Right atrium auricular region (tissue), 2 donors: Measurements from ENCODE around the gene PJA1. TPM values are rescaled to one million over a fixed set of nuclear protein-coding genes. Genes with fewer than 3 reads are reported as not detected.

Experiments
- DNase-seq: peaks from one replicate; pipeline ENCODE4 v3.0.0-alpha.2; 2019; ENCODE audit warnings: low spot score
- H3K27ac ChIP-seq, 2 donors: fragments of 200-600 bp; sonication (generic); 1 replicate in 1 of 2; 2 replicates in 1 of 2; pipeline ENCODE4 v1.5.1; 2016 to 2019
- H3K27me3 ChIP-seq, 2 donors: fragments of 200-600 bp; sonication (generic); one replicate each; pipeline versions ENCODE4 v1.5.1 to v1.6.0; 2017 to 2019
- H3K36me3 ChIP-seq: fragments of 200-600 bp; sonication (generic); one replicate; pipeline ENCODE4 v1.5.1; 2016
- H3K4me1 ChIP-seq, 2 donors: fragments of 200-600 bp; sonication (generic); one replicate each; pipeline versions ENCODE4 v1.5.1 to v1.6.0; 2017 to 2019
- H3K4me3 ChIP-seq, 2 donors: fragments of 200-600 bp; sonication (generic); 1 replicate in 1 of 2; 2 replicates in 1 of 2; pipeline ENCODE4 v1.5.1; 2017 to 2019; ENCODE audit warnings: mild to moderate bottlenecking in 1 of 2, moderate library complexity in 1 of 2
- H3K9me3 ChIP-seq, 2 donors: fragments of 200-600 bp; sonication (generic); one replicate each; pipeline ENCODE4 v1.5.1; 2019
- CTCF ChIP-seq, 2 donors: fragments of 200-600 bp; sonication (generic); IDR thresholded peaks; one replicate each; pipeline ENCODE4 v1.5.1; 2019; ENCODE audit warnings: antibody characterized with exemption in 2 of 2
- total RNA-seq, 2 donors: library from RNA; depleted of rRNA; stranded (reverse); fragments of >200 nt; gene quantifications; one replicate each; pipeline ENCODE4 v1.1.0, GENCODE V29; 2016

The PJA1 gene
- total RNA-seq, 2 donors from 2014 or later, result 11.7 to 18.8 TPM

DNA sequence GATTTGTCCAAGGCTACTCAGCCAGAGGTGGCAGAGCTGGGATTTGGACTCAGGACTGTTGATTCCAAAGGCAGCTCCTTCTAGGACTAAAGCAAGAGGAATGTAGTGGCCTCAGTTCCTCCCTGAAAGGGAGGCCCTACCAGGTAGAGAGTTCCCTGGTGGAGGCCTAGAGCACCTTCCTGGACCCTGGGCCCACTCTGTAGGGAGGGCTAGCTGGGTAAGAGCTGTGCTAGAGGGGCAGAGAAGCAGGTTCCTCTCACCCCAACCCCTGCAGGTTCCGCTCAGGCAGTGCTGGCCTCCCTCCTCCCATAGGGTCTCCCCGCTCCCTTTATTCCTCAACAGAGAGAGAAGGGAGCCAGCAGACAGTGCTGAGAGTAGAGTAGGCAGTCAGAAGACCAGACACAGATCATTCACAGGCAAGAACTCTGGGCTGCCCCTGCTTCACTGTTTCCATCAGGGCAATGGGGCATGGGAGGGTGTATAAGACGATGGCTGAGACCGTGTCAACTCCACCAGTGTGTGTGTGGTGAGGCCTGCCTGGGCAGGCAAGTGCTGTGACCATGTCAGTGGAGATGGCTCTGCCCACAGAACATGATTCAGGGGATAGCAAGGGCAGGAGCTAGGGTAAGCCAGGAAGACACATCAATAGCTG is 12.4 kb upstream of the PJA1 start:
- Histone ChIP-seq H3K4me1 (no peaks in the 10 kb centered on the region), H3K9me3 (peaks cover 0 to 13% of the 10 kb centered on the region in 2 donors), H3K36me3 (no peaks in the 10 kb centered on the region), H3K27ac (no peak overlapping the region), H3K27me3 (no peaks in the 10 kb centered on the region), H3K4me3 (no peak overlapping the region)
- TF ChIP-seq CTCF (IDR thresholded peaks at IDR 0.05), result no peak
- peak; percentile 21 for DNase-seq

GRCh38 chrX:69176053-69176452 is 10.8 kb upstream of the PJA1 start:
- Histone ChIP-seq H3K4me3 (no peak overlapping the region), H3K27me3 (no peaks in the 10 kb centered on the region), H3K9me3 (peaks cover 0 to 13% of the 10 kb centered on the region in 2 donors), H3K27ac (no peak overlapping the region), H3K4me1 (no peaks in the 10 kb centered on the region), H3K36me3 (no peaks in the 10 kb centered on the region)
- DNase-seq, result no peak
- TF ChIP-seq CTCF (IDR thresholded peaks at IDR 0.05), result no peak

GRCh38 chrX:69173906-69174305 is 8.7 kb upstream of the PJA1 start:
- no peak for TF ChIP-seq CTCF (IDR thresholded peaks at IDR 0.05)
- peaks cover 0 to 22% of the 10 kb centered on the region in 2 donors for H3K9me3 ChIP-seq
- H3K27ac ChIP-seq, result no peak overlapping the region
- H3K4me1 ChIP-seq, result no peaks in the 10 kb centered on the region
- no peaks in the 10 kb centered on the region for H3K27me3 ChIP-seq
- H3K4me3 ChIP-seq, result no peak overlapping the region
- no peaks in the 10 kb centered on the region for H3K36me3 ChIP-seq
- no peak for DNase-seq

GRCh38 chrX:69172937-69173336 is 7.7 kb upstream of the PJA1 start:
- Histone ChIP-seq H3K4me1 (no peaks in the 10 kb centered on the region), H3K36me3 (no peaks in the 10 kb centered on the region), H3K4me3 (no peak overlapping the region), H3K27me3 (no peaks in the 10 kb centered on the region), H3K9me3 (peaks cover 0 to 22% of the 10 kb centered on the region in 2 donors), H3K27ac (no peak overlapping the region)
- TF ChIP-seq CTCF (IDR thresholded peaks at IDR 0.05), result no peak
- DNase-seq, result no peak

DNA sequence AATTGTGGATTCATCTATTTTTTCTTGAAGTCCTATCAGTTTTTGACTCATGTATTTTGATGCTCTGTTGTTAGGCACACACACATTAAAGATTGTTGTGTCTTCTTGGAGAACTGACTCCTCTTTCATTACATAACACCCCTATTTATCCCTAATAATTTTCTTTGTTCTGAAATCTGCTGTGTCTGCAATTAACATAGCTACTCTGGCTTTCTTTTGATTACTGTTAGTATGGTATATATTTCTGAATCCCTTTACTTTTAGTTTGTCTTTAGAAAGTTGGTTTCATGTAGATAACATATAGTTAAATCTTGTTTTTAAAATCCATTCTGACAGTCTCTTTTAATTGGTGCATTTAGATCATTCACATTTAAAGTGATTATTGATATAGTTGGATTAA is 5.1 kb upstream of the PJA1 start:
- H3K4me3 ChIP-seq, result no peak overlapping the region
- H3K4me1 ChIP-seq, result no peaks in the 10 kb centered on the region
- H3K27me3 ChIP-seq, result no peaks in the 10 kb centered on the region
- no peak for DNase-seq
- no peak for TF ChIP-seq CTCF (IDR thresholded peaks at IDR 0.05)
- no peak overlapping the region for H3K27ac ChIP-seq
- no peaks in the 10 kb centered on the region for H3K36me3 ChIP-seq
- peaks cover 0 to 9% of the 10 kb centered on the region in 2 donors for H3K9me3 ChIP-seq
